ENCODE data around the gene CPEB4.

Gene CPEB4

DNA sequence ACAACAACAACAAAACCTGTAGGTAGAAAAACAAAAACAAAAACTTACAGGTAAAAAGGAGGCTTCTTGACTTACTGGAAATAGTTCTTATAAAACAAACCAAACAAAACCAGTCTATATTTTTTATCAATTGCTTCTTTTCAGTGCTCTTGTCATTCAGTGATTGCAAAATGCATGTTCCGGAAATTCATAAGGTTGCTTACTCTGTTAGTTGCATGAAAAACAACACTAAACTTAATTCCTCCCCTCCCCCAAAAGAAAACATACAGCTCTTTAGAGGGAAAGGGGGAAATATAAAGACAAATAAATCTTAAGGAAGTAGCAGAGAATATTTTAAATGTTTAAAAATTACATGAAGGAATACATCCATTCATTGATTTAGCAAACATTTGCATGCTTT is 19.1 kb downstream of the CPEB4 start:
- no peaks in the 10 kb centered on the region for H3K27me3 ChIP-seq (ENCODE audit: insufficient read depth, poor library complexity, severe bottlenecking)
- TF ChIP-seq, protein P1, sequence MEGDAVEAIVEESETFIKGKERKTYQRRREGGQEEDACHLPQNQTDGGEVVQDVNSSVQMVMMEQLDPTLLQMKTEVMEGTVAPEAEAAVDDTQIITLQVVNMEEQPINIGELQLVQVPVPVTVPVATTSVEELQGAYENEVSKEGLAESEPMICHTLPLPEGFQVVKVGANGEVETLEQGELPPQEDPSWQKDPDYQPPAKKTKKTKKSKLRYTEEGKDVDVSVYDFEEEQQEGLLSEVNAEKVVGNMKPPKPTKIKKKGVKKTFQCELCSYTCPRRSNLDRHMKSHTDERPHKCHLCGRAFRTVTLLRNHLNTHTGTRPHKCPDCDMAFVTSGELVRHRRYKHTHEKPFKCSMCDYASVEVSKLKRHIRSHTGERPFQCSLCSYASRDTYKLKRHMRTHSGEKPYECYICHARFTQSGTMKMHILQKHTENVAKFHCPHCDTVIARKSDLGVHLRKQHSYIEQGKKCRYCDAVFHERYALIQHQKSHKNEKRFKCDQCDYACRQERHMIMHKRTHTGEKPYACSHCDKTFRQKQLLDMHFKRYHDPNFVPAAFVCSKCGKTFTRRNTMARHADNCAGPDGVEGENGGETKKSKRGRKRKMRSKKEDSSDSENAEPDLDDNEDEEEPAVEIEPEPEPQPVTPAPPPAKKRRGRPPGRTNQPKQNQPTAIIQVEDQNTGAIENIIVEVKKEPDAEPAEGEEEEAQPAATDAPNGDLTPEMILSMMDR (IDR thresholded peaks at IDR 0.05; ENCODE audit: insufficient read depth, low read length) = no peak
- TF ChIP-seq, protein P2, sequence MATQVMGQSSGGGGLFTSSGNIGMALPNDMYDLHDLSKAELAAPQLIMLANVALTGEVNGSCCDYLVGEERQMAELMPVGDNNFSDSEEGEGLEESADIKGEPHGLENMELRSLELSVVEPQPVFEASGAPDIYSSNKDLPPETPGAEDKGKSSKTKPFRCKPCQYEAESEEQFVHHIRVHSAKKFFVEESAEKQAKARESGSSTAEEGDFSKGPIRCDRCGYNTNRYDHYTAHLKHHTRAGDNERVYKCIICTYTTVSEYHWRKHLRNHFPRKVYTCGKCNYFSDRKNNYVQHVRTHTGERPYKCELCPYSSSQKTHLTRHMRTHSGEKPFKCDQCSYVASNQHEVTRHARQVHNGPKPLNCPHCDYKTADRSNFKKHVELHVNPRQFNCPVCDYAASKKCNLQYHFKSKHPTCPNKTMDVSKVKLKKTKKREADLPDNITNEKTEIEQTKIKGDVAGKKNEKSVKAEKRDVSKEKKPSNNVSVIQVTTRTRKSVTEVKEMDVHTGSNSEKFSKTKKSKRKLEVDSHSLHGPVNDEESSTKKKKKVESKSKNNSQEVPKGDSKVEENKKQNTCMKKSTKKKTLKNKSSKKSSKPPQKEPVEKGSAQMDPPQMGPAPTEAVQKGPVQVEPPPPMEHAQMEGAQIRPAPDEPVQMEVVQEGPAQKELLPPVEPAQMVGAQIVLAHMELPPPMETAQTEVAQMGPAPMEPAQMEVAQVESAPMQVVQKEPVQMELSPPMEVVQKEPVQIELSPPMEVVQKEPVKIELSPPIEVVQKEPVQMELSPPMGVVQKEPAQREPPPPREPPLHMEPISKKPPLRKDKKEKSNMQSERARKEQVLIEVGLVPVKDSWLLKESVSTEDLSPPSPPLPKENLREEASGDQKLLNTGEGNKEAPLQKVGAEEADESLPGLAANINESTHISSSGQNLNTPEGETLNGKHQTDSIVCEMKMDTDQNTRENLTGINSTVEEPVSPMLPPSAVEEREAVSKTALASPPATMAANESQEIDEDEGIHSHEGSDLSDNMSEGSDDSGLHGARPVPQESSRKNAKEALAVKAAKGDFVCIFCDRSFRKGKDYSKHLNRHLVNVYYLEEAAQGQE (IDR thresholded peaks at IDR 0.05; ENCODE audit: insufficient replicate concordance, low read depth) = no peak
- no peak for TF ChIP-seq SPI1 (IDR thresholded peaks at IDR 0.05; ENCODE audit: borderline replicate concordance, low read depth)
- TF ChIP-seq GABPA (IDR thresholded peaks at IDR 0.05; ENCODE audit: low read depth) = no peak
- TF ChIP-seq POLR2AphosphoS5 (IDR thresholded peaks at IDR 0.05; ENCODE audit: low read depth) = no peak
- H3K27ac ChIP-seq (replicated peaks) = peak overlapping the region; percentile 22; the same call in 1 of the 2 replicates
- H3K4me3 ChIP-seq (replicated peaks; ENCODE audit: insufficient read depth, low read length) = no peak overlapping the region
- DNase-seq (ENCODE audit: low read depth in 1 of 2, low spot score in 1 of 2) = no peak

DNA sequence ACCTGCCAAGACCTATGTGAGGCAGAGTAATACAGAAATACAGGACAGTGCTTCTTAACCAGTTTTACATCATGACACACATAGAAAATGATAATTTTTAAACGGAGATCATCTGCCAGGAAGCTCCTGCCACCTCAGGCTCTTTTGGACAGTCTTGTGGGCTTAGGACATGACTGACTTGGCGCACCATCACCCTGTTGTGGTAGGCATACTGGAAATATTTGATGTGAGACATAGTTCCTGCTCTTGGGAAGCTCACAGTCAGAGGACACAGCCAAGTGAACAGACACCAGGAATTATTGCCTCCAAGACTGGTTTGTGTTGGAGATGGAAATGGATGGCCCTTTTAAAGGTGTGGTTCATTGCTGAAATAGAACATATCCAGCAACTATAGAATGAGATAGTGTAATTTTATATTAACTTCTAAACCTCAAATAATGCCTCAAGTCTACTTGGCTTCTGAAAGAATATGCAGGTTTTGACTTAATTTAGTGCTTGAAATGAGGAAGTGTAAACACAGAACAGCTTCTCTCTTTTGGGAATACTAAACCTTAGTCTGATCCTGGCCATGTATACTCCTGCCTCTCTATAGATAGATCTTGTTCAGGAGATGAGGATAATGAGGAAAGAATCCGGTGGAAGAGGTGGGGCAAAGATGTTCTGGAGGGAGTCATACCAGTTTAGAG is 19.7 kb downstream of the CPEB4 start:
- peak; percentile 95 for TF ChIP-seq SPI1 (IDR thresholded peaks at IDR 0.05; ENCODE audit: borderline replicate concordance, low read depth)
- no peak for TF ChIP-seq POLR2AphosphoS5 (IDR thresholded peaks at IDR 0.05; ENCODE audit: low read depth)
- no peak for DNase-seq (ENCODE audit: low read depth in 1 of 2, low spot score in 1 of 2)
- Histone ChIP-seq H3K4me3 (replicated peaks; ENCODE audit: insufficient read depth, low read length) (no peak overlapping the region), H3K27me3 (ENCODE audit: insufficient read depth, poor library complexity, severe bottlenecking) (no peaks in the 10 kb centered on the region), H3K27ac (replicated peaks) (peak overlapping the region; percentile 22; the same call in 1 of the 2 replicates)

- Histone ChIP-seq H3K4me3 (replicated peaks; ENCODE audit: insufficient read depth, low read length) (no peak overlapping the region), H3K27ac (replicated peaks) (no peak overlapping the region), H3K27me3 (ENCODE audit: insufficient read depth, poor library complexity, severe bottlenecking) (no peaks in the 10 kb centered on the region)
- DNase-seq (ENCODE audit: low read depth in 1 of 2, low spot score in 1 of 2) = no peak
- TF ChIP-seq POLR2AphosphoS5 (IDR thresholded peaks at IDR 0.05; ENCODE audit: low read depth) (no peak), GABPA (IDR thresholded peaks at IDR 0.05; ENCODE audit: low read depth) (no peak), SPI1 (IDR thresholded peaks at IDR 0.05; ENCODE audit: borderline replicate concordance, low read depth) (no peak)
- TF ChIP-seq, protein P1 (IDR thresholded peaks at IDR 0.05; ENCODE audit: insufficient read depth, low read length) = no peak
- TF ChIP-seq, protein P2 (IDR thresholded peaks at IDR 0.05; ENCODE audit: insufficient replicate concordance, low read depth) = no peak
Observed at GRCh38 chr5:173909199-173909598, 21.1 kb downstream of the CPEB4 start.

- no peaks in the 10 kb centered on the region for H3K27me3 ChIP-seq (ENCODE audit: insufficient read depth, poor library complexity, severe bottlenecking)
- H3K4me3 ChIP-seq (replicated peaks; ENCODE audit: insufficient read depth, low read length) = no peak overlapping the region
- no peak for TF ChIP-seq GABPA (IDR thresholded peaks at IDR 0.05; ENCODE audit: low read depth)
- TF ChIP-seq, protein P2 (IDR thresholded peaks at IDR 0.05; ENCODE audit: insufficient replicate concordance, low read depth) = no peak
- TF ChIP-seq SPI1 (IDR thresholded peaks at IDR 0.05; ENCODE audit: borderline replicate concordance, low read depth) = no peak
- TF ChIP-seq, protein P1 (IDR thresholded peaks at IDR 0.05; ENCODE audit: insufficient read depth, low read length) = no peak
- TF ChIP-seq POLR2AphosphoS5 (IDR thresholded peaks at IDR 0.05; ENCODE audit: low read depth) = no peak
- no peak for DNase-seq (ENCODE audit: low read depth in 1 of 2, low spot score in 1 of 2)
- no peak overlapping the region for H3K27ac ChIP-seq (replicated peaks)
Observed at GRCh38 chr5:173910215-173910614, 22.1 kb downstream of the CPEB4 start.

Data from HL-60 (cell line).